Ovary (tissue), 3 donors: ENCODE results near the gene P2RY11.

Experiments
- EP300 ChIP-seq: sonication (generic); formaldehyde crosslinking; IDR thresholded peaks from one replicate; pipeline ENCODE4 v1.6.1; 2017; ENCODE audit warnings: antibody characterized with exemption
- POLR2A ChIP-seq: fragments of 450-650 bp; IDR thresholded peaks from one replicate; pipeline ENCODE4 v1.6.1; 2017; ENCODE audit warnings: antibody characterized with exemption, mild to moderate bottlenecking, moderate library complexity
- TF ChIP-seq, protein P1 (sequence below), 3 donors: fragments of 450-650 bp in 2 of 3; fragments of 200-600 bp in 1 of 3; IDR thresholded peaks; one replicate each; pipeline versions ENCODE4 v1.5.1 to v1.8.0; 2016 to 2022; ENCODE audit warnings: antibody characterized with exemption in 3 of 3, mild to moderate bottlenecking in 1 of 3
- donor health status: DM: no; HTN: no; CAD: no.

GRCh38 chr19:10107817-10108367 is 3.6 kb upstream of the P2RY11 start:
- TF ChIP-seq POLR2A (no peak), EP300 (no peak)
- TF ChIP-seq, protein P1, sequence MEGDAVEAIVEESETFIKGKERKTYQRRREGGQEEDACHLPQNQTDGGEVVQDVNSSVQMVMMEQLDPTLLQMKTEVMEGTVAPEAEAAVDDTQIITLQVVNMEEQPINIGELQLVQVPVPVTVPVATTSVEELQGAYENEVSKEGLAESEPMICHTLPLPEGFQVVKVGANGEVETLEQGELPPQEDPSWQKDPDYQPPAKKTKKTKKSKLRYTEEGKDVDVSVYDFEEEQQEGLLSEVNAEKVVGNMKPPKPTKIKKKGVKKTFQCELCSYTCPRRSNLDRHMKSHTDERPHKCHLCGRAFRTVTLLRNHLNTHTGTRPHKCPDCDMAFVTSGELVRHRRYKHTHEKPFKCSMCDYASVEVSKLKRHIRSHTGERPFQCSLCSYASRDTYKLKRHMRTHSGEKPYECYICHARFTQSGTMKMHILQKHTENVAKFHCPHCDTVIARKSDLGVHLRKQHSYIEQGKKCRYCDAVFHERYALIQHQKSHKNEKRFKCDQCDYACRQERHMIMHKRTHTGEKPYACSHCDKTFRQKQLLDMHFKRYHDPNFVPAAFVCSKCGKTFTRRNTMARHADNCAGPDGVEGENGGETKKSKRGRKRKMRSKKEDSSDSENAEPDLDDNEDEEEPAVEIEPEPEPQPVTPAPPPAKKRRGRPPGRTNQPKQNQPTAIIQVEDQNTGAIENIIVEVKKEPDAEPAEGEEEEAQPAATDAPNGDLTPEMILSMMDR (IDR thresholded peaks at IDR 0.05): no peak
